ENCODE results near the gene SLC39A1. TPM values are rescaled to one million over a fixed set of nuclear protein-coding genes. Genes with fewer than 3 reads are reported as not detected.

Gene SLC39A1
- total and polyA plus RNA-seq, 2 donors (not counting 3 experiments of a cell fraction or from before 2014, with no cell fraction given), result 75.8 to 98.0 TPM

DNA sequence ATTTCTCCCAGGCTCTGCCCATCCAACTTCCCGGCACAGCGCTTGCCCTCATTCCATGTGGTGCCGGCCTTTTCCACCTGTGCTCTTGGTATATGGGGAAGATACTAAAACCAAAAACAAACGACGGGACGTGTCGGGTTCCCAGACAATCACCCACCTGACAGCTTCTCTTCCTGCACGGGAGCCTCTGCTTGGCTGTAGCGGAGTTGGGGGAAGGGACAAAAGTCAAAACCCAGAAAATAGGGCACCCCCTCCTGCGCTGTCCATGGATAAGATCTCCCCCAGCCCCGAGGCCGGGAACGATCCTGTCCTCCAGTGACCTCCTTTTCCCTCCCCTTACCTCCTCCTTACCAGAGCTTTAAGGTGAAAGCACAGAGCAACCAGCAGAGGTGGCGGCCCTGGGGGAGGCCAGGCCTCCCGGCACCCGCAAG, 13.5 kb upstream of the SLC39A1 start:
- DNase-seq (ENCODE audit: low read depth, low spot score) (no peak), FAIRE-seq (peak; percentile 55)
- Histone ChIP-seq H3K4me3 (replicated peaks in 1 of 3; ENCODE audit: insufficient read depth in 1 of 3, low read depth in 1 of 3, low read length in 3 of 3) (peak overlapping the region; percentile 50 to 91 (median 70)), H3K27ac (ENCODE audit: insufficient read depth, low read depth, low read length) (peak overlapping the region; percentile 4), H2AFZ (ENCODE audit: low read depth, low read length) (peak overlapping the region; percentile 25), H3K36me3 (ENCODE audit: control insufficient read depth in 2 of 2, extremely low read depth in 1 of 2, insufficient read depth in 2 of 2, low read length in 2 of 2) (peaks cover 3 to 15% of the 10 kb centered on the region in 2 experiments), H3K9ac (replicated peaks; ENCODE audit: extremely low read depth, insufficient read depth, low read length) (peak overlapping the region; percentile 67), H3K4me1 (ENCODE audit: control insufficient read depth, extremely low read depth, insufficient read depth, low read length) (peaks cover 10% of the 10 kb centered on the region), H3K27me3 (ENCODE audit: control insufficient read depth in 2 of 2, insufficient read depth in 2 of 2, low read length in 2 of 2) (no peaks in the 10 kb centered on the region), H3K9me3 (replicated peaks; ENCODE audit: control insufficient read depth, insufficient read depth, low read length) (no peaks in the 10 kb centered on the region), H3K79me2 (ENCODE audit: control insufficient read depth, insufficient read depth, low read length) (peaks cover 16% of the 10 kb centered on the region), H4K20me1 (replicated peaks; ENCODE audit: control insufficient read depth, extremely low read depth, insufficient read depth, low read length) (no peaks in the 10 kb centered on the region), H3K9me1 (replicated peaks; ENCODE audit: control insufficient read depth, extremely low read depth, insufficient read depth, low read length) (no peaks in the 10 kb centered on the region), H3K4me2 (ENCODE audit: insufficient read depth, low read length) (peak overlapping the region; percentile 81)
- no TSS peak for BruUV-seq (replicated peaks)
- peak; percentile 14 for TF ChIP-seq GATA2 (IDR thresholded peaks at IDR 0.05; ENCODE audit: insufficient read depth, insufficient read length, low read depth, low read length)
- TF ChIP-seq MYC (IDR thresholded peaks at IDR 0.05; ENCODE audit: low read depth, low read length), result no peak
- dilution Hi-C loops (cut with MboI; ENCODE audit: extremely low pct_ligation_motif_present, low sequenced_read_pairs), result no loop called here
- ChIA-PET POLR2A (interaction anchor here (1.1 to 1.5 kb wide), 2 partner anchors 10 to 14 kb away, joined by 5 to 12 read pairs; partner anchors contain the start of genes CREB3L4 and SLC39A1), CTCF (interaction anchor here (1.1 to 3.9 kb wide), 10 partner anchors 9 to 179 kb away, joined by 3 to 21 read pairs (median 6); partner anchors contain the start of genes CRTC2, DENND4B, RAB13 and SLC39A1)
- intact Hi-C loops (cut with micrococcal nuclease), result loop anchor here (1.0 to 2.0 kb wide), 3 partner anchors 9 to 19 kb away; partner anchors contain the start of genes CRTC2, RAB13 and SLC39A1

DNA sequence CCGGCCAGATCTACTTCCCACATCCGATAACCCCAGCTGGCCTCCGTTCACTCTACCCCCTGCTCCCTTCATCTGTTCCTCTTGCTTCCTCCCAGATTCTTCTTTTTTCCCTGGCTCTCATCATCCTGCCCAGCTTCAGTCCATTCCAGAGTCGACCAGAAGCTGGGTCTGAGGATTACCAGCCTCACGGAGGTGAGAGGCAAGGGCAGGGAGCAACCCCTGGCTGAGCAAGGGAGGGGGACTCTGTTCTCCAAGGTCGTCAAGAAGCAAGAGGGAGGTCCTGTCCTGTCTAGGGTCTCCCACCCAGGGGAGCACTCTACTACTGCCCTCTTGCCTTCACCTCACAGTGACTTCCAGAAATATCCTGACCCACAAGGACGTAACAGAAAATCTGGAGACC, 10.2 kb upstream of the SLC39A1 start:
- H3K27me3 ChIP-seq (ENCODE audit: control insufficient read depth in 2 of 2, insufficient read depth in 2 of 2, low read length in 2 of 2), result no peaks in the 10 kb centered on the region
- intact Hi-C loops (cut with micrococcal nuclease), result no loop called here
- no peaks in the 10 kb centered on the region for H3K9me1 ChIP-seq (replicated peaks; ENCODE audit: control insufficient read depth, extremely low read depth, insufficient read depth, low read length)
- H3K4me2 ChIP-seq (ENCODE audit: insufficient read depth, low read length), result no peak overlapping the region
- H3K9ac ChIP-seq (replicated peaks; ENCODE audit: extremely low read depth, insufficient read depth, low read length), result no peak overlapping the region
- no peaks in the 10 kb centered on the region for H4K20me1 ChIP-seq (replicated peaks; ENCODE audit: control insufficient read depth, extremely low read depth, insufficient read depth, low read length)
- dilution Hi-C loops (cut with MboI; ENCODE audit: extremely low pct_ligation_motif_present, low sequenced_read_pairs), result no loop called here
- TF ChIP-seq JUN (IDR thresholded peaks at IDR 0.05; ENCODE audit: borderline replicate concordance, insufficient read depth, insufficient read length, low read depth) (no peak), EZH2 (IDR thresholded peaks at IDR 0.05; ENCODE audit: borderline replicate concordance, low read depth, low read length, severe bottlenecking) (no peak), MYC (IDR thresholded peaks at IDR 0.05; ENCODE audit: low read depth, low read length) (no peak), POLR2A (IDR thresholded peaks at IDR 0.05; ENCODE audit: low read depth, low read length) (no peak), FOS (IDR thresholded peaks at IDR 0.05; ENCODE audit: borderline replicate concordance, insufficient read depth, low read length) (no peak), POLR2AphosphoS5 (IDR thresholded peaks at IDR 0.05; ENCODE audit: insufficient read depth, low read depth, low read length) (no peak), GATA2 (IDR thresholded peaks at IDR 0.05; ENCODE audit: insufficient read depth, insufficient read length, low read depth, low read length) (no peak)
- TF ChIP-seq, protein P1, sequence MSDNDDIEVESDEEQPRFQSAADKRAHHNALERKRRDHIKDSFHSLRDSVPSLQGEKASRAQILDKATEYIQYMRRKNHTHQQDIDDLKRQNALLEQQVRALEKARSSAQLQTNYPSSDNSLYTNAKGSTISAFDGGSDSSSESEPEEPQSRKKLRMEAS (IDR thresholded peaks at IDR 0.05; ENCODE audit: insufficient read depth, insufficient read length), result no peak
- TF ChIP-seq, protein P2, sequence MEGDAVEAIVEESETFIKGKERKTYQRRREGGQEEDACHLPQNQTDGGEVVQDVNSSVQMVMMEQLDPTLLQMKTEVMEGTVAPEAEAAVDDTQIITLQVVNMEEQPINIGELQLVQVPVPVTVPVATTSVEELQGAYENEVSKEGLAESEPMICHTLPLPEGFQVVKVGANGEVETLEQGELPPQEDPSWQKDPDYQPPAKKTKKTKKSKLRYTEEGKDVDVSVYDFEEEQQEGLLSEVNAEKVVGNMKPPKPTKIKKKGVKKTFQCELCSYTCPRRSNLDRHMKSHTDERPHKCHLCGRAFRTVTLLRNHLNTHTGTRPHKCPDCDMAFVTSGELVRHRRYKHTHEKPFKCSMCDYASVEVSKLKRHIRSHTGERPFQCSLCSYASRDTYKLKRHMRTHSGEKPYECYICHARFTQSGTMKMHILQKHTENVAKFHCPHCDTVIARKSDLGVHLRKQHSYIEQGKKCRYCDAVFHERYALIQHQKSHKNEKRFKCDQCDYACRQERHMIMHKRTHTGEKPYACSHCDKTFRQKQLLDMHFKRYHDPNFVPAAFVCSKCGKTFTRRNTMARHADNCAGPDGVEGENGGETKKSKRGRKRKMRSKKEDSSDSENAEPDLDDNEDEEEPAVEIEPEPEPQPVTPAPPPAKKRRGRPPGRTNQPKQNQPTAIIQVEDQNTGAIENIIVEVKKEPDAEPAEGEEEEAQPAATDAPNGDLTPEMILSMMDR (IDR thresholded peaks at IDR 0.05; ENCODE audit: extremely low read depth in 1 of 2, insufficient read depth in 1 of 2, low read depth in 1 of 2, low read length in 2 of 2), result no peak
- no peak overlapping the region for H3K27ac ChIP-seq (ENCODE audit: insufficient read depth, low read depth, low read length)
- H3K9me3 ChIP-seq (replicated peaks; ENCODE audit: control insufficient read depth, insufficient read depth, low read length), result no peaks in the 10 kb centered on the region
- no peak for FAIRE-seq
- peaks cover 3 to 13% of the 10 kb centered on the region in 2 experiments for H3K36me3 ChIP-seq (ENCODE audit: control insufficient read depth in 2 of 2, extremely low read depth in 1 of 2, insufficient read depth in 2 of 2, low read length in 2 of 2)
- H3K79me2 ChIP-seq (ENCODE audit: control insufficient read depth, insufficient read depth, low read length), result peaks cover 16% of the 10 kb centered on the region
- H3K4me3 ChIP-seq (replicated peaks in 1 of 3; ENCODE audit: insufficient read depth in 1 of 3, low read depth in 1 of 3, low read length in 3 of 3), result no peak overlapping the region
- peaks cover 10% of the 10 kb centered on the region for H3K4me1 ChIP-seq (ENCODE audit: control insufficient read depth, extremely low read depth, insufficient read depth, low read length)
- CTCF ChIA-PET, result interaction anchor here (1.1 kb wide), 1 partner anchor 27 kb away, joined by 3 read pairs; the partner anchor contains the start of gene DENND4B
- BruUV-seq (replicated peaks), result no TSS peak
- H2AFZ ChIP-seq (ENCODE audit: low read depth, low read length), result no peak overlapping the region
- POLR2A ChIA-PET, result no interaction called here
- DNase-seq (ENCODE audit: low read depth, low spot score), result no peak
